GM19324 (cell line): ENCODE results near the gene GNB2.

Source experiments
- ATAC-seq: cut with Tn5 transposase; IDR thresholded peaks from one replicate; pipeline ENCODE4 v1.9.1; 2021; ENCODE audit warnings: mild to moderate bottlenecking, moderate library complexity; ENCODE audit not compliant: unreplicated experiment, low FRiP score

The GNB2 gene

GRCh38 chr7:100673302-100673941, at the start of gene GNB2:
Gene GNB2, plus strand, starts transcription at chr7:100673740. Its CDS starts 2,526 bp downstream, at chr7:100676266.
- peak; percentile 76 for ATAC-seq

DNA sequence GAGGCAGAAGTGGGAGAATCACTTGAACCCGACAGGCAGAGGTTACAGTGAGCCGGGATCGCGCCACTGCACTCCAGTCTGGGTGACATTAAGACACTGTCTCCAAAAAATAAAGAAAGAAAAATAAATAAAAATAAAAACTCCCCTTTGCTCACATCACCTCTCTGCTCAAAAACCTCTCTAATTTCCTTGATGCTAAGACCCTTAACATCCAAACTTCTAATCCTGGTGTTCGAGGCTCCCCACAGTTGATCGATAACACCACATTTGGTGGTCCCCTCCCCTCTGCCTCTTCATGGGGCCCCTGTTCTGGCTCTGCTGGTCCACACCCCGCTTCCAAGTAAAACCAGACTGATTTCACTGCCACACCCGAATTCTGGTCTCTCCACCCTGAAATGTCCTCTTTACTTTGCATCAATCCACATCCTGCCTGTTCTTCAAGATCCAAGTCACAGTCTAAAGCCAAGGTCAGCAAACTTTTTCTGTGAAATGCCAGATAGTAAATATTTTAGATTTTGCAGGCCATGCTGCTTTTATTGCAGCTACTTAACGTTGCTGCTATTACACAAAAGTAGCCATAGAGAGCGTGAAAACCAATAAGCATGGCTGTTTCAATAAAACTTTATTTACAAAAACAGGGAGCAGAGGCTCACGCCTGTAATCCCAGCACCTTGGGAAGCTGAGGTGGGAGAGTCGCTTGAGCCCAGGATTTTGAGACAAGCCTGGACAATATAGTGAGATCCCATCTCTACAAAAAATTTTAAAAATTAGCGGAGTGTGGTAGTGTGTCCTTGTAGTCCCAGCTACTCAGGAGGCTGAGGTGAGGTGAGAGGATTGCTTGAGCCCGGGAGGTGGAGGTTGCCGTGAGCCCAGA, 49.4 kb upstream of the GNB2 start:
- no peak for ATAC-seq

DNA sequence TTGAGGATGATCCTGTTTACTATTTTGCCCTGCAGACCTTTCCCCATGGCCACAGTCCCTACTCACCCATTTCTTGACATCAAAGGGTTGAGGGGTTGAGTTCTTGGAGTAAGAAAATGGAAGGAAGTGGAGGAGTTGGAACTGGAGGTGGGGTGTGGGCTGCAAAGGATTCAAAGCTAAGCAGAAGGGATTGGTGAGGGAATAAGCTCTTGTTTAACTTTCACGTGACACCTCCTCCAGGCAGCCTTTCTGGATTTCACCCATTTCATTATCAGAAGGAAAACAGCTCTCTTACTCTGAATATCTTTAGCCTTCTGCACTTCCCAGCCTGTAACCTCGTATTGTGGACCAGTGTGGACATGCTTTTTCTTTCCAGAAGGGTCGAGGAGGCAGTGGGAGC, 47.5 kb upstream of the GNB2 start:
- ATAC-seq = no peak

GRCh38 chr7:100626530-100627237, 46.9 kb upstream of the GNB2 start:
- ATAC-seq = peak; percentile 46

- ATAC-seq = no peak
These were observed 46.3 kb upstream of the GNB2 start for GRCh38 chr7:100627238-100627549.

DNA sequence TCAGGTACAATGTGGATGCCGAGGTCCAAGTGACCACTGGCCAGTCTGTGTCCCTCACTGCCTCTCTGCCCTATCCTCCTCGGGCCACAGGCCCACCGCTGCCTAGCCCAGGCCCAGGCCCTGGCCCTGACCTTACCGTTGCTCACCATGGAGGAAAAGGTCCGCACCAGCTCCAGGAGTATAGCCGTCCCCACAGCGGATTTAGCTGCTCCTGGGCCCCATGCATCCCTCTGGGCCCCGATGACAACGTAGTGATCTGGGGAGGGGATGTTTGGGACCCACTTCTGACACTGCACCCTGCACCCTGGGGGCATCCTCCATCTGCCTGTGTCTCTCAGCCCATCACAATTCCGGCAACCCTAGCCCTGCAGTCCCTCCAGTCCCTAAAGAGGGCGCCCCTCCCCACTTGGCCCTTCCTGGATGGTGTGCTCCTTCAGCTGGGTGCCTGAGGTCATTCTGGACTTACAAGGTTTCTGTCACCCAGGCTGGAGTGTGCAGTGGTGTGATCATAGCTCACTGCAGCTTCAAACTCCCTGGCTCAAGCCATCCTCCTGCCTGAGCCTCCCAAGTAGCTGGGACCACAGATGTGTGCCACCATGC, 44.3 kb upstream of the GNB2 start:
- no peak for ATAC-seq

DNA sequence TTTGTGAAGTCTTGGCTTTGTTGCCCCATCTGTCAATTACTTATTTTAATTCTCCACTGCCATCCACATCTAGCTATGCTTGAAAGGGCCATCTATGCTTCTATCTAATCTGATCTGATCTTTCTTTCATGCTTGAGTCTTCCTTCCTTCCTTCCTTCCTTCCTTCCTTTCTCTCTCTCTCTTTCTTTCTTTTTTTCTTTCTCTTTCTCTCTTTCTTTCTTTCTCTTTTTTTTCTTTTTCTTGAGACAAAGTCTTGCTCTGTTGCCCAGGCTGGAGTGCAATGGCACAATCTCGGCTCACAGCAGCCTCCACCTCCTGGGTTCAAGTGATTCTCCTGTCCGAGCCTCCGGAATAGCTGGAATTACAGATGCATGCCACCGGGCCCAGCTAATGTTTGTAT, 43.5 kb upstream of the GNB2 start:
- no peak for ATAC-seq

- no peak for ATAC-seq
These were observed 40.4 kb upstream of the GNB2 start for GRCh38 chr7:100632951-100633717.

DNA sequence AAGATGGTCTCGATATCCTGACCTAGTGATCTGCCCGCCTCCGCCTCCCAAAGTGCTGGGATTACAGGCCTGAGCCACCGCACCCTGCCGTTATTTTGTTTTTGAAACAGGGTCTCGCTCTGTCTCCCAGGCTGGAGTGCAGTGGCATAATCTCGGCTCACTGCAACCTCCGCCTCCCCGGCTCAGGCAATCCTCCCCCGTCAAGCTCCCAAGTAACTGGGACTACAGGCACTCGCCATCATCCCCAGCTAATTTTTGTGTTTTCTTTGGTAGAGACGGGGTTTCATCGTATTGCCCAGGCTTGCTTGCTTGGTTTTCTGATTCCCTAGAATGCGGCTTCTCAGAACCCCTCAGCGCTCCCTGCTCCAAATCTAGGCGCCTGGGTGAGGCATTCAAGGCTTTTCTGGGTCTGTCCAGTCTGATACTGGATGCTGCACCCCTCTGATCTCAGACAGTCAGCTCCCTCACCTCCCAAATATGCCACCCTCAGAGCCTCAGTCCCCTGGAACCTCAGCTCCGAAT, 33.5 kb upstream of the GNB2 start:
- ATAC-seq = no peak

DNA sequence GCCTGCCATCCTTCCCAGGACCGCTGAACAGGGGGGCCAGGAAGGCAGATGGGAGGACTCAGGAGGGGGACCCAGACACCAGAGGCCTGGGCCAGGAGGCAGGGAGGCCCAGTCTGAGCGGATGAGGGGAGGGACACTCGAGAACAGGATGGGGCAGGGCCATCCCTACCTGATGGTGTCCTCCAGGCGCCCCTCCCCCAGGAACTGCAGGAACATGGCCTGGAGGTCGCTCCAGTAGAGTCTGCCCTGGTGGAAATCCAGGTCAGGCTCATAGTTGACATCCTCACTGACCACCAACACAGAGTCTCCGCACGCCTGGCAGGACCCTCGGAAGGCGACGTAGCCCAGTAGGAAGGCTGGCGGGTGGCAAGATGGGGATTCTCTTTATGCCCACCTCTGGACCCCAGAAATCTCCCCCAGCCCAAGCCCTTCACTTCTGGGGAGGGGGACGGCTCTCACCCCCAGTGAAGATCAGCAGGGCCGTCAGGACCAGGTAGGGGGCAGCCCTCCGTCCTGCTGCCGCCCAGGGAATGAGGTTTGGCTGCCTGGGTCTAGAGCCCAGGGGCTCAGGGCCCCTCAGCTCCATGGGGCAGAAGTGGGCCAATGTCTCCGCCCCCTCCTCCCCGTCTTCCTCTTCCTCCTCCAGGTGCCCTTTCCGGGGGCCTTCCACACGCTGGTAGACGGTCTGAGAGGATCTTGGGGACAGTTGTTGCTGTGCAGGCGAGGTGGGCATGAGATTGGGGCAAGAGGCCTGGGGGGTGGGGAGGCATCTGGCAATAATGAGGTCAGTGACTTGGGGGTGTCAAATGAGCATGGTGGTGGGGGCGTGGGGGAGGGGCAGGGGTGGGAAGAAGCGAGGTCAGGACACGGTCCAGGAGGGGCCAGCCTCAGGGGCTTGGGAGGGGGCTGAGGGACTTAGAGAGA, 32.8 kb upstream of the GNB2 start:
- ATAC-seq = no peak

GRCh38 chr7:100641463-100641859, 32.1 kb upstream of the GNB2 start, which contains the start of gene TFR2:
Gene TFR2, minus strand, starts transcription at chr7:100641552. Its CDS starts 43 bp downstream, at chr7:100641509.
- ATAC-seq = no peak

- ATAC-seq = no peak
These were observed 31.5 kb upstream of the GNB2 start for GRCh38 chr7:100641860-100642533.

GRCh38 chr7:100642534-100642907, 31.0 kb upstream of the GNB2 start:
- ATAC-seq = no peak

- ATAC-seq = no peak
These were observed 23.5 kb upstream of the GNB2 start for GRCh38 chr7:100649826-100650565.

DNA sequence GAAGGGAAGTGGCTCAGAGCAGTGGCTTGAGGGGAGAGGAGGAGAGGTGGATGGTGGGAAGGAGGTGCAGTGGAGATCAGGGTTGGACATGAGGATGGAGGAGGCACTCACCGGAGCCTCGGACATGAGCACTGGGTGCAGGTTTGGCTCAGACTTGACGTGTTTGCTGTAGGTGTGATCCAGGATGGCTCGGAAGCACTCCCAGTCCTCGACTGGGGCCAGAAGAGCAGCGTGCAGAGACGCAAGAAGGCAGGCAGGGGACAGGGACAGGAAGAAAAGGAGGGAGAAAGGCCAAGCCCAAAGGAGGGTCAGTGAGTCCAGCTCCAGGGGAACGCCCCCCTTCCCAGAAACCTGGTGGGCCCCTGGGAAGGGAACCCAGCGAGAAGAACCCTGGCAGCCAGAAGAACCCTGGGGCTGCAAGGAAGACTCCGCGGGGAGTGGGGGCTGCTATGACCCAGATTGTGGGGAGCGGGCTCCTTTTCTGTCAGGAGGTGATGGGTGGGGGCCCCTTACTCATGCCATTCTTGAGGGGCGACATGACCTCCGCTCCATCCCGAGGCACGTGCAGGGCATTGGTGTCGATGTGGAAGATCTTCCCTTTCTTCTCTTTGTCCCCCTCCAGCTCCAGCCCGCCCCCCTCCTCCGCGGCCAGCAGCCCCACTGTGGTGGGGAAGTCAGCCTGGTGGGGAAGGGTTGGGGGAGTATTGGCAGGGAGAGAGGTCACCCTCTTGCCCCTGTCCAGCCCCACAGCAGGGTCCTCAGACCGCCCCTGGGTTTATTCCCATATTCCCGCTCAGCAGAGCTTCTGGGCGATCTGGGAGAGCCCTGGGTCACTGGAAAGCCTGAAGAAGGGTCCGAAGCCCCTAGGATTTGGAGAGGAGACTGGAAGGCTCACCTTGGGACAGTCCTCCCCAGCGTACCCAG, 18.4 kb upstream of the GNB2 start:
- no peak for ATAC-seq

- ATAC-seq = no peak
These were observed 17.4 kb upstream of the GNB2 start, which contains the start of gene ACTL6B for GRCh38 chr7:100655908-100656674. Gene ACTL6B, minus strand, starts transcription at chr7:100656448. Its CDS starts 94 bp downstream, at chr7:100656354.
